ENCODE data around the gene CHPF2.
A peak's percentile ranks its signal among the peaks of the same experiment; 100 is the strongest.

The CHPF2 gene

GRCh38 chr7:151275813-151276577 lies 43.7 kb downstream of the CHPF2 start:
- in situ Hi-C loops (cut with HindIII; ENCODE audit: low pct_ligation_motif_present, low pct_unique_long_range_greater_than_20kb, low sequenced_read_pairs) = no loop called here

GRCh38 chr7:151276666-151277590 lies 44.6 kb downstream of the CHPF2 start:
- in situ Hi-C loops (cut with HindIII; ENCODE audit: low pct_ligation_motif_present, low pct_unique_long_range_greater_than_20kb, low sequenced_read_pairs) = no loop called here
- DNase-seq = peak; percentile 66

More at GRCh38 chr7:151275813-151276577, 43.7 kb downstream of the CHPF2 start:
- no peak for DNase-seq

- DNase-seq = no peak
- in situ Hi-C loops (cut with HindIII; ENCODE audit: low pct_ligation_motif_present, low pct_unique_long_range_greater_than_20kb, low sequenced_read_pairs) = no loop called here
Observed at GRCh38 chr7:151277631-151278030, 45.3 kb downstream of the CHPF2 start.

GRCh38 chr7:151278949-151279348 lies 46.7 kb downstream of the CHPF2 start:
- in situ Hi-C loops (cut with HindIII; ENCODE audit: low pct_ligation_motif_present, low pct_unique_long_range_greater_than_20kb, low sequenced_read_pairs) = no loop called here
- DNase-seq = no peak

DNA sequence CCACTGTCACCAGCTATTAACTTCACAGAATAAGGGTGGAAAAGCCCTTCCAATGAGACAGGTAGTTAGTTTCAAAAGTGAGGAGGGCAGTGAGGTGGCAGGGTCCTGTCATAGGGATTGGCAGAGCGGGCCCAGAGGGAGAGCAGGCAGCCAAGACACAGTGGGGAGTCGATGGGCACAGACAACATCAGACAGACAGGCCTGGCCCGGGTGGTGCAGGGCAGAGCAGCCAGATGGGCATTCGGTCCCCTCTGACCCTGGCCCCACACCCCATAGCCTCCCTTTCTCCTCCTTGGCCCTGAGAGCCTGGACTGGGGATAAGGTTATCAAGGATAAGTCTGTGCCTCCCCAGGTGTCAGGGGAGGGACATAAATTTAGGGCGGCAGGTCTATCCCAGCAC lies 47.6 kb downstream of the CHPF2 start:
- no peak for DNase-seq
- in situ Hi-C loops (cut with HindIII; ENCODE audit: low pct_ligation_motif_present, low pct_unique_long_range_greater_than_20kb, low sequenced_read_pairs) = no loop called here

DNA sequence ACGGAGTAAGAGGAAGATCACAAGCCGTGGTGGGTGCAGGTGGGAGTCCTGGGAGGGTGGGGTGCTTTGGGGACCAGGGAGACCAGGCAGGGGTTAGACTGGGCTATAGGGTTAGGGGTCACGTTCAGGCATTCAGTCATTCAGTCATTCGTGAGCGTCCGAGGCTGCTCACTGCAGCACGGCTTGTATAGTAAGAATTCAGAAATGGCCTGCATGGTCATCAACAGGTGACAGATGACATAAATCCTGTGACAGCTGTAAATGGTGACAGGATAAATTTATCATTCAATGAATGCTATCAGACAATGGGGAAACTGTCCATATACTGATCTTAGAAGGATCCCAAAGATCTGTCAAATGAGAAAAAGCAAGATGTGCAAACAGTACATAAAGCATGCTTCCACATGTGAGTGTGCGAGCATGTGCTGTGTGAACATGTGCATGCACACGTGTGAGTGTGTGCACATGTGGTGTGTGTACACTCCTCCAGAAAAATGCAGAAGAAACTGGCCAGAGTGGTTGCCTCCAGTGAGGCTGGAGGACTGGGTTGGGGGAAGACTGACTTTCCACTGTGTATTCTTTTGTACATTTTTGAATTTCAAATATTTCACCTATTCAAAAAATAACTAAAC lies 48.2 kb downstream of the CHPF2 start:
- no peak for DNase-seq
- in situ Hi-C loops (cut with HindIII; ENCODE audit: low pct_ligation_motif_present, low pct_unique_long_range_greater_than_20kb, low sequenced_read_pairs) = no loop called here

- in situ Hi-C loops (cut with HindIII; ENCODE audit: low pct_ligation_motif_present, low pct_unique_long_range_greater_than_20kb, low sequenced_read_pairs) = no loop called here
- DNase-seq = no peak
Observed at GRCh38 chr7:151281686-151282085, 49.4 kb downstream of the CHPF2 start.

- in situ Hi-C loops (cut with HindIII; ENCODE audit: low pct_ligation_motif_present, low pct_unique_long_range_greater_than_20kb, low sequenced_read_pairs) = no loop called here
- no peak for DNase-seq
Observed at GRCh38 chr7:151282111-151282510, 49.8 kb downstream of the CHPF2 start.

DNA sequence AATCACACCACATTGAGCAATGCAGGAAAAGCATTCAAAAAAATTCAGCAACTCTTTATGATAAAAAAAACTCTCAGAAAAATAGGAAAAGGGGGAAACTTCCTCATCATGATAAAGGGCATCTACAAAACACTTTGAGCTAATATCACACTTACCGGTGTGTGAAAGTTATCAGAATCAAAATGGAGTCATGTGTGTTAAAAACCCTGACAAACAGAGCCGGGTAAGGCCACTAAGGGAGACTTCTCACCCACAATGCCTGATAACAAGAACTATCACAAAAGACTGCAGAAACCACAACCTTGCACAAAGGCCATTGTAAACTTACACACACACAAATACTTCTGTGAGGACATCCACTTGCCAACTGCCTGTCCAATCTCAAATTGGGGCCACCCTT lies 51.0 kb downstream of the CHPF2 start:
- in situ Hi-C loops (cut with HindIII; ENCODE audit: low pct_ligation_motif_present, low pct_unique_long_range_greater_than_20kb, low sequenced_read_pairs) = no loop called here
- no peak for DNase-seq

- in situ Hi-C loops (cut with HindIII; ENCODE audit: low pct_ligation_motif_present, low pct_unique_long_range_greater_than_20kb, low sequenced_read_pairs) = no loop called here
- DNase-seq = no peak
Observed at GRCh38 chr7:151286148-151286547, 53.9 kb downstream of the CHPF2 start.
